Keratinocyte (primary cell): Measurements from ENCODE around the gene EPSTI1.
"Not testable (repeated sequence)": the region's sequence is repeated elsewhere in the genome, so short reads cannot be mapped to it uniquely, and the experiment has no call there.

Experiments
- EZH2 ChIP-seq: IDR thresholded peaks from one replicate; pipeline ENCODE4 v1.6.1; 2012; ENCODE audit warnings: inconsistent platforms, mild to moderate bottlenecking, low read length, moderate library complexity
- TF ChIP-seq, protein P1 (sequence below), 3 experiments: IDR thresholded peaks in 1 of 3; conservative IDR thresholded peaks in 1 of 3; optimal IDR thresholded peaks in 1 of 3; 2 replicates in 2 of 3; 3 replicates in 1 of 3; pipeline versions ENCODE3 to v1.5.1; 2011; ENCODE audit warnings: low read length in 3 of 3, mild to moderate bottlenecking in 3 of 3, moderate library complexity in 2 of 3, control low read depth in 1 of 3, inconsistent platforms in 1 of 3; ENCODE audit not compliant: insufficient read depth in 2 of 3; ENCODE audit errors: extremely low read depth in 1 of 3

- TF ChIP-seq, protein P1, sequence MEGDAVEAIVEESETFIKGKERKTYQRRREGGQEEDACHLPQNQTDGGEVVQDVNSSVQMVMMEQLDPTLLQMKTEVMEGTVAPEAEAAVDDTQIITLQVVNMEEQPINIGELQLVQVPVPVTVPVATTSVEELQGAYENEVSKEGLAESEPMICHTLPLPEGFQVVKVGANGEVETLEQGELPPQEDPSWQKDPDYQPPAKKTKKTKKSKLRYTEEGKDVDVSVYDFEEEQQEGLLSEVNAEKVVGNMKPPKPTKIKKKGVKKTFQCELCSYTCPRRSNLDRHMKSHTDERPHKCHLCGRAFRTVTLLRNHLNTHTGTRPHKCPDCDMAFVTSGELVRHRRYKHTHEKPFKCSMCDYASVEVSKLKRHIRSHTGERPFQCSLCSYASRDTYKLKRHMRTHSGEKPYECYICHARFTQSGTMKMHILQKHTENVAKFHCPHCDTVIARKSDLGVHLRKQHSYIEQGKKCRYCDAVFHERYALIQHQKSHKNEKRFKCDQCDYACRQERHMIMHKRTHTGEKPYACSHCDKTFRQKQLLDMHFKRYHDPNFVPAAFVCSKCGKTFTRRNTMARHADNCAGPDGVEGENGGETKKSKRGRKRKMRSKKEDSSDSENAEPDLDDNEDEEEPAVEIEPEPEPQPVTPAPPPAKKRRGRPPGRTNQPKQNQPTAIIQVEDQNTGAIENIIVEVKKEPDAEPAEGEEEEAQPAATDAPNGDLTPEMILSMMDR (optimal IDR thresholded peaks at IDR 0.05 in 1 of 3, IDR thresholded peaks at IDR 0.05 in 1 of 3, conservative IDR thresholded peaks at IDR 0.05 in 1 of 3; ENCODE audit: extremely low read depth in 1 of 3, insufficient read depth in 2 of 3, low read length in 3 of 3) = not testable (repeated sequence)
- not testable (repeated sequence) for TF ChIP-seq EZH2
Measured at GRCh38 chr13:42991233-42991897, 676 bp downstream of the EPSTI1 start.
